Stimulated activated CD8-positive, alpha-beta memory T cell treated with anti-CD3 and anti-CD28 coated beads, Interleukin-2, amount 100 ng/mL, for 48 hours (primary cell): ENCODE results near the gene OTOF.
"Not testable (repeated sequence)": the region's sequence is repeated elsewhere in the genome, so short reads cannot be mapped to it uniquely, and the experiment has no call there.

Source experiments
- DNase-seq, 2 donors: peaks; one replicate each; pipeline ENCODE4 v3.0.0-alpha.2; 2020; ENCODE audit warnings: low read depth in 2 of 2

Gene OTOF

DNA sequence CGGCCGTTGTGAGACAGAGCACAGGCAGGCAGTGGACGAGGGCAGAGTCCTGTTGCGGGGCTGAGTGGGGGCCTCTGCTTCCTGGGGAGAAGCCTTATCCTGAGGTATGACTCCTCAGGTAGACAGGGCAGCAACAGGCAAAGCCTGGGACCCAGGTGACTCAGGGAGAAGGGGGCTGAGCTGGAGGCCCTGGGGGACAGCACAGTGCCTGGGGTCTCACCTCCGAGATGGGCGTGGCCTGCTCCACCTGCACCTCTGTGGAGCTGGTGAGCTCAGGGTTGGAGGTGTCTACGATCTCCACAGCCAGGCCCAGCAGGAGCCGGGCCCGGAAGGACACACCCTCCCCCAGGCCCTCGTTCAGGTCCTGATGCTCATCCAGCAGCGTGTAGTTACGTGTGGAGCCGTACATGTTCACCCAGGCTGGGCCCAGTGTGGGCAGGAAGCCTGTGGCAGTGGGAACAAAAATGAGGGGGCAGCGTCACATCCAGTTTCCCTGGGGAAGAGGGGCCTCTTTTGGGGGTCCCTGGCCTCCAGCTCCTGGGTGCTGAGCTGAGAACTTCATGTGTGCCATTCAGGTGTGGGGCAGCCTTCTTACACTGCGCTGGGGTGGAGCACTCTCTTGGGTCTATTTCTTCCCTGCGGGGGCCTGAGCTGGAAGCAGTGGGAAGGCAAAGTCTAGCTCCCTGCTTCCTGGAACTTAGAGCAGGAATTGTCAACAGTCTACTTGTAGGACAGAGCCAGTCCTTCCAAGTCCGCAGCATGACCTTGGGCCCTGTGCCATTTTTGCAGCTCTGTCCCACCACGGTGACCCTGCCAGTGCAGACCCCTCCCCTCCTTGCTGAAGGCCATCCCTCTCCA is 2.9 kb upstream of the OTOF start:
- DNase-seq: no peak

DNA sequence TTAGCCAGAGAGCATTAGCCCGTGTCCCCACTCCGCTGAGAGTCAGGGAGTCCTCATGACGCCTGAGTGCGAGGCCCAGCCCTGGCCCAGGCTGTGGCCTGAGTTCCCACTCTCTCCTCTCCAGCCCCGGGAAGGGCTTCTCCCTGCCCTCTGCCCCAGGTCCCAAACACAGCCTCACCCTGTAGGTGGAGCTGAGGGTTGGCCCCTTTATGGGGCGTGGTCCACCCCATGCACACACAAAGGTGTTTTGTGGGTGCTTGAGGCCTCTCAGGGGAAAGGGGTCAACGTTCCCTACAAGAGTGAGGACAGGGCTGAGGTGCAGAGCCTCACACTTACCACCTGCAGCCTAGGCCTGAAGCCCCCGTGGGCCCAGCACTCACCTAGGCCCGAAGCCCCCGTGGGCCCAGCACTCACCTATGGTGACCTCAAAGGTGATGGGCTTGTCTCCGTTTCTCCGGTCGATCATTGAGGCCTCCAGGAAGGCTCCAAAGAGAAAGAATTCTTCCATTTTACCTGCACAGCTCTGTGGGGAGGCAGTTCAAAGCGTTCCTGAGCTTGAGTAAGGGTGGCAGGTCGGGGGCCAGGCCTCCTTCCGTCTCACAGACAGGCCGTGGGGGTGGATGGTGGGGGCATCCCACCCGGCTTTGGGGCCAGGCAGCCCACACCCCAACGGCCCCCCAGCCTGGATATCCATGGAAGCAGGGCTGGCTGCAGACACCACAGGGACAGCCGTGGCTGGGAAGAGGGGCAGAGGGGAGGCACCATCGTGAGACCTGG is 2.1 kb upstream of the OTOF start:
- no peak for DNase-seq

GRCh38 chr2:26479131-26479788 is 1.3 kb upstream of the OTOF start:
- no peak for DNase-seq

GRCh38 chr2:26478366-26478765 is 442 bp upstream of the OTOF start:
- no peak for DNase-seq

DNA sequence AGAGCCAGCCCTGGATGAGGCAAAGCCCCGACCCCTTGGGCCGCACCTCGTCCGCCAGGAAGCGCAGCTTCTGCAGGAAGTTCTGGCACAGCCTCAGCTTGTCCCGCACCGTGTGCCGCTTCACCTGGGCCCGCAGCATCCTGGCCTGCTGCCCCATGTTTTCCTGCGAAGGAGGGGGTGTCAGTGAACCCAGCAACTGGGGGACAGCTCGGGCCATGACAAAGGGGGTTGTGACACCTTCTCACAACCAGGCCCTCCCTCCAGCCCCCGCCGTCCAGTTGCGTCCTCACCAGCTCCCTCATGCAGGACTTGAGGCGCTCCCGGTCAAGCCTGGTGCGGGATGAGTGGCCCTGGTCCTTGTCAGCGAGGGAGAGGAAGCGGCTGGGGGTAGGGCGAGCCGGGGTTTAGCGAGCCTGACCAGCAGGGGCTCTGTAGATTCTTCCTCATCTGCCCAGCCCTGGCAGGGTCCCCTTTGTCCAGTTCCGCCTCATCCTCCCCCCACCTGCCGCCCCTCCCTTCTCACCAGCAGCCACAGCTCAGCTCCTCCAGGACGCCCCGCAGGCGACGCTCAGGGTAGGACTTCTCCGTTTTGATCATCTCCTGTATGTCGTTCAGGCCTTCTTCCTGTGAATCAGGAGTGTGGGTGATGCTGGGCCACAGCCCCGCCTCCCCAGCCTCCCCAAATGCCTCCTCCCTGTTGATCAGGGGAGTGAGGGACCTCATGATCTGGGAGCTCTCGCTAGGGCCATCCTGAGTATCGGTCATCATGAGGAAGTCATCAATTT is 606 bp downstream of the OTOF start:
- peak in 1 of 2 donors; percentile 19 for DNase-seq

GRCh38 chr2:26475832-26476501 is 2.0 kb downstream of the OTOF start:
- no peak for DNase-seq

GRCh38 chr2:26475037-26475436 is 2.9 kb downstream of the OTOF start:
- no peak for DNase-seq

- DNase-seq: no peak
Measured at GRCh38 chr2:26474261-26474785, 3.6 kb downstream of the OTOF start.

DNA sequence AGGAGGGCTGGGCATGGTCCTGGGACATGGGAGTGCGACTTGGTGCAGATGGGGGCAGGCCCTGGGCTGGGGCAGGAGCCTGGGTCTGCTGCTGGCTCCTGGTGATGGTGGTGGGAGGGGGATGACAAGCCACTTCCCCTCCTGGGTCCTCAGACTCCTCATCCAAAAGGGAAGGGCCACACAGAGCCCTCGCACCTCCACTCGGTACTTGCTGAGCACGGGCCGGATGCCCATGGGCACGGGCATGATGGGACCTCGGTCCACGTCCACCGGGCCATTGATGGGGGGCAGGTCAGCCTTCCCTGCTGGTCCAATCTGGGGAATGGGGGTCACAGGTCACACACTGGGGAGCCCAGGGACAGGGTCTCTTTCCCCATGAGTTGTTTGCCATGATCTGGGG is 4.1 kb downstream of the OTOF start:
- no peak for DNase-seq

DNA sequence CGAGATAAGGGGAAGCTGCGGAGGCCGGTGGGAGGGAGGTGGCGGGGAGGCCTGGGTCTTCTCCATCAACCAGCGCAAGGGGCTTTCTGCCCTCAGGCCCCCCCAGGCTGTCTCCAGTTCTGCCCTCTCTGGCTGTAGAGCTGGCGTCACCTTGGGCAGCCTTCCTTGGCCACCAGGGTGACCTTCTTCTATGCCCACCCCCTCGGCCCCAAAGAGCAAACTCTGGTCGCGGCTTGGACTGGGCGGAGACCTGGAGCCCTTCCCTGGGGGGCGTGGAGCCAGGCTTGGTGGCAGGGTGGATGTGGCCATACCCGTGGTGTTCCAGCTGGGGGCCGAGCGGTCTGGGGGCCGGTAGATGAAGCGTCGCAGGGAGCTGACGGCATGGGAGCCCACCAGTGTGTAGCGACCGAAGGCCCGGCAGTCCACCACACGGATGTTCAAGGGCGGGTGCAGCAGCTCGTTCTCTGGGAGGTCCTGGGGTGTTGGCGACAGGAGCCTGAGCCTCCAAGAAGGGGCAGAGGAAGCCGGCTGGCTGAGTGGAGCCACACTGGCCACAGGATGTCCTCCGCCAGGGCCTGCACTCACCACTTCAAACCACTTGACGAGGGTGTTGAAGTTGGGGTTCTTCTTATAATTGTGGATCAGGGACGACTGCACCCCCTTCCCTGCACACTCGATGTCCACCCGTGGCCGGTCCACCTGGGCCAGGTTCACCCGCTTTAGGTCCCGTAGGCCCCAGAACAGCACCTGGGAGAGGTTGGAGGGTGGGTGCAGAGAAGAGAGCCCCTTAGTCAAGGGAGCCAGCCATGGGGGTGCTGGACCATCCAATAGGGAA is 4.9 kb downstream of the OTOF start:
- DNase-seq: no peak

DNA sequence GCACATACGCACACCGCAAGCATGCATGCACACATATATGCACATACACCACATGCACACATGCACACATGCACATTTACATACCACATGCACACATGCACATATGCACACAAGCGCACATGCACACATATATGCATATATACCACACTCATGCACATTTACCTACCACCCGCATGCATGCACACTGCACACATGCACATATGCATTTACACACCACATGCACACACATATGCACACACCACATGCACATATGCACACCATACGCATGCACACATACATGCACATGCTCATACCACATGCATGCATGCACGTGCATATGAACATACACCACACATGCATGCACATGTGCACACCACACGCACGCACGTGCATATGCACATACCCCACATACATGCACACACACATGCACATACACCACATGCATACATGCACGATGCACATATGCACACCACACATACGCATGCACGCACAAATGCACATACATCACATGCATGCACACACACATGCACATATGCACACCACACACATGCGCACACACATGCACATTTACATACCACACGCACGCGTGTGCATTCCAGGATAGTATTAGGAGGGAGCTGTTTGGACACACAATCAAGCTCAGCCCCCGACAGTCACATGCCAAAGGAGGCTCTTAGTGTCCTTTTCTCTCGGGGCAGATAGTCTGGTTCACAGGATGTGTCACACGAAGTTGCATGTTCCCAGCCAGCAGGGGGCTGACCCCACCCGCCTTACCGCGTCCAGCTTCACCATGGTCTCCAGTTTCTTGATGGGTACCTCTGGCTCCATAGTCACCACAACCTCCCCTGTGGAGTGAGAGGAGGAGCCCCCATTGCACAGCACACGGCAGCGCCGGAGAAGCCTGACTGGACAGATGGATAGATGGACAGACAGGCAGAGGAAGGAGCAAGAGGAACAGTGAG is 5.9 kb downstream of the OTOF start:
- DNase-seq: no peak

DNA sequence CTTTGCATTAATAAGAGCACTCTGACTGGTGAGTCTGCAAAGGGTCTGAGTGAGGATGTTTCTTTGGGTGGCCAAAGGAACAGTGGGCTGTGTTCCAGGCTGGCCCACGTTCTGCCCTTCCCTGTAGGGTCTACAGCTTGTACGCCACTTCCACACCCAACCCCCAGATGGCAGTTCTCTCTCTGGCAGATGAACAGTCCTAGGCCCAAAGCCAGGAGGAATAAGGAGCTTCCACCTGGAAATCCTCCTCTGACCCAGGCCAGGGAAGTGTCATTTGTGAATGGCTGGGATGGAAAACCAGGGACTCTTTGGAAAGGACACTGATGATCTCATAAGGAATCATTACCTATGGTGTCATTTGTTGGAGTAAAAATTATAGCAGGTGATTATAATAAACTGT is 6.6 kb downstream of the OTOF start:
- DNase-seq: no peak

DNA sequence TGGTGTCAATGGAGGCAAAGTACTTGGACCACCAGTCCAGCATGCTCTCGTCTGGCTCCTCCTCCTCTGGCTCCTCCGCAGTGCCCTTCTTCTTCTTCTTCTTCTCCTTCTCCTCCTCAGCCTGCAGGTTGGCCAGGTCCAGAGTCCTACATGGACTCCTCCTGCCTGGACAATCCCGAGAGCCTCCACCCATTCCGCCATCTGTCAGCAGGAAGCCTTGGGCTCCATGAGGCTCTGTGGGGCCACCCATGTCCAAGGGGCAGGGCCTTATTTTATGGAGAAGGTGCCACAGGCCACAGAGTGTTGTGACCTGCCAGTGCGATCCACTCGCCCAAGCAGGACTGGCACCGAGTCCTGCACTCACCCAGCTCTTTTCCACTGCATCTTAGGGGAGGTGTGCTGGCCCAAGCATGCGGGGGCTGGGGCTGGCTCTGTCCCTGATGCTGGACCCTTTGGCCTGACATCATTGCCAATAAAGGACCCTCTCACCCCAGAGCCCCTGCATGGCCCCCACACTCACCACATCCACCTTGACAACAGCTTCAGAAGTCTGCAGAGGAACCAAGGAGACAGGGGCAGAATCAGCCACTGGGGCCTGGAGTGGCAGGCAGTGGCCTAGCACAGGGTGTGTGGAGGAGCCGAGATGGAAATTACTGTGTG is 7.2 kb downstream of the OTOF start:
- no peak for DNase-seq

DNA sequence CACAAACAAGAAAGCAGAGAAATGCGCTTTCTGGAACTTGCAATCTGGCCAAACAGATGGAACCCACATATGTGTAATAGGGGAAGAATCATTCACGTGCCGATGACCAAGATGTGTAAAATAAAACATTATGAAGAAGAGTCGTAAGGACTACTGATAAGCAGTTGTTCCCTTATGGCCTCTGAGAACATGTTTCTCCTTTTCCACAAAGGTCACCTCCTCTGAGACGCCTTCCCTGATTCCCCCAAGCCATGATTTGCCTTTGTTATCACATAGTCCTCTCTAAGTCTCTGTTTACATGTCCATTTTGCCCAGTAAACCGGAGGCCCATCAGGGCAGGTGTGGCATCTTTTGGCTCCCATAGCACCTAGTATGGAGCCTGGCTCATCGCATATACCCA is 8.0 kb downstream of the OTOF start:
- no peak for DNase-seq

DNA sequence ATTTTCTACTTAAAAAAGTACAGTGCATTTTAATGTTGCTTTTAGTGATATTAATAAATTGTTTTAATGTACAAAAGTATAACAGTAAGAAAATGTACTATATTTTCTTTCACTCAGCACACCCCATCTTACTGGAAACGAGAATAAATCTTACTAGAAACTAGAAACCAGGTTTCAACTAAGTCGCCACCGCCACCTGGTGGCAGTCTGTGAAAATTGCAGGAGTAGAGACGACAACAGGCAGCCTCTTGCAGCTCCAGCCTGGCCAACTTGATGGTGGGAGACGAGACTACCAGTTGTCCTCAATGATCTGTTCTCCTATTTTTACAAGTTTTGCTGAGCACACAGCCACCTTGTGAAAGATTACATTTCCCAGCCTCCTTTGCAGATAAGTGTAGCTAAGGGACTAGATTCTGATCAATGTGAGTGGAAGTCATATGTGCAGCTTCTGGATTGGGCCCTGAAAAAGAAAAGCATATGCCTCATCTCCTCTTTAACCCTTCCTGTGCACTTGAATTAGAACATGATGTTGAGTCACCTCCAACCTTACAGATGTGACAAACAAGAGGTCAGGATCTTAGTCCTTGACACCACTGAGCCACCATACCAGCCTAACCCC is 8.7 kb downstream of the OTOF start:
- DNase-seq: peak; percentile 56 to 66

DNA sequence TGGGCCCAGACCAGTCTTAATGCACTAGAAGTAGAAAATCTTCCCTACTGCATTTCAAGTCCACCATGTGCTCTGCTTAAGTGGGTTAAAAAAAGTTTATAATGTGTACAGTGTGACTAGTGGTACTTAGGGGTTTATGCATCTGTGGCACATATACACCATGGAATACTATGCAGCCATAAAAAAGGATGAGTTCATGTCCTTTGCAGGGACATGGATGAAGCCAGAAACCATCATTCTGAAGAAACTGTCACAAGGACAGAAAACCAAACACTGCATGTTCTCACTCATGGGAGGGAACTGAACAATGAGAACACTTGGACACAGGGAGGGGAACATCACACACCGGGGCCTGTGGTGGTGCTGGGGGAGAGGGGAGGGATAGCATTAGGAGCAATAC is 9.4 kb downstream of the OTOF start:
- not testable (repeated sequence) for DNase-seq

DNA sequence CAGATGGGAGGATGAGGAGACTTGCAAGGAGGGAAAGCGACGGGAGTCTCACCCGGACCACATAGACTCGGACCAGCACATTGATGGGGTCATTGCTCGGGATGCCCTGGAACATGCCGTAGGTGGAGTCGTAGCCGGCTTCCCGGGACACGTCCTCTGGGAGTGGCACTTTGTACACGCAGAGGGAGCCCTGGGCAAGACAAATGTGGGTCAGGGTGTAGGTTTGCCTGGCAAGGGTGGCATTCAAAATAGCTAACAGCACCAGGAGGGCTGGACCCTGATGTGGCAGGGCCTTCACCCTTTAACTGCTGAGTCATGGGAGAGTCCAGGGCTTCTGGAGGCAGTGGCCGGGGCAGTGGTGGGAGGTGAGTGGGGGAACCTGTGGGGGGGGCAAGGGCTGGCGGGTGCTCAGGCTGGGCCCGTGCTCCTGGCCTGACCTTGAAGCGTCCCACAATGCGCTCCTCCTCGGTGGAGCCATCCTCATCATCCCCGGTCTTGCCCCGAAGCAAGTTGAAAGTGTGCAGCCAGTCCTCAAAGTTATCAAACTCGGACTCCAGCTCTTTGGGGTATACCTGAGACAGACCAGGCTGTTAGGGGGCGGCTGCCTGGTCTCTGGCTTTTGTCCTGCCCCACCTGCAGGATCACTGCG is 11.1 kb downstream of the OTOF start:
- no peak for DNase-seq
